Measurements from ENCODE around the gene ZG16. TPM values are rescaled to one million over a fixed set of nuclear protein-coding genes. Genes with fewer than 3 reads are reported as not detected.

ZG16 gene
- polyA plus RNA-seq, 1 donor from 2014 or later, result not detected

DNA sequence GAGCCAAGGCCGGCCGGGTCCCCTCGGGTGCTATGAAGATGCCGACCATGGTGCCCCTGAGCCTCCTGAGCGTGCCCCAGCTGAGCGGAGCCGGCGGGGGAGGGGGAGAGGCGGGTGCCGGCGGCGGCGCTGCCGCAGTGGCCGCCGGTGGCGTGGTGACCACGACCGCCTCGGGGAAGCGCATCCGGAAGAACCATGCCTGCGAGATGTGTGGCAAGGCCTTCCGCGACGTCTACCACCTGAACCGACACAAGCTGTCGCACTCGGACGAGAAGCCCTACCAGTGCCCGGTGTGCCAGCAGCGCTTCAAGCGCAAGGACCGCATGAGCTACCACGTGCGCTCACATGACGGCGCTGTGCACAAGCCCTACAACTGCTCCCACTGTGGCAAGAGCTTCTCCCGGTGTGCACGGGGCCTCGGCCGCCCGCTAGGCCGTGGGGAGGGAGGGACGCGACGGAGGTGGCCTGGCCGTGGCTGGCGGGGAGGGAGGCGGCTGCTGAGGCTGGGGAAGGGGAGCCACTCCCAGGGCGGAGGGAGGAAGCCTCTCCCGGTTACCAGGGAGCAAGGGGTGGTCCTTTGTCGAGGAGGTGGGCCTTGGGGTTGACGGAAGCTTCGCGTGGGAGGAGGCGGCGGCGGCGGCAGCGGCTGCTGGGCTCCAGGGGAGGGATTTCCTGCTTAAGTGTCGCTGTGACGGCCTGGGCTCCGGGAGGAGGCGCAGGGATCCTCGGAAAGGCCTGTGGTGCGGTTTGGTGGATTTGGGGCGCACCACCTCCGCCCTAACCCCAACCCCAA is 29.6 kb downstream of the ZG16 start:
- peak; percentile 70 for TF ChIP-seq TAF1 (IDR thresholded peaks at IDR 0.05; ENCODE audit: low read depth)
- peak; percentile 95 for TF ChIP-seq MXI1 (conservative IDR thresholded peaks at IDR 0.05; ENCODE audit: poor library complexity, severe bottlenecking)
- TF ChIP-seq RAD21 (conservative IDR thresholded peaks at IDR 0.05), result peak; percentile 71
- TF ChIP-seq, protein P1, sequence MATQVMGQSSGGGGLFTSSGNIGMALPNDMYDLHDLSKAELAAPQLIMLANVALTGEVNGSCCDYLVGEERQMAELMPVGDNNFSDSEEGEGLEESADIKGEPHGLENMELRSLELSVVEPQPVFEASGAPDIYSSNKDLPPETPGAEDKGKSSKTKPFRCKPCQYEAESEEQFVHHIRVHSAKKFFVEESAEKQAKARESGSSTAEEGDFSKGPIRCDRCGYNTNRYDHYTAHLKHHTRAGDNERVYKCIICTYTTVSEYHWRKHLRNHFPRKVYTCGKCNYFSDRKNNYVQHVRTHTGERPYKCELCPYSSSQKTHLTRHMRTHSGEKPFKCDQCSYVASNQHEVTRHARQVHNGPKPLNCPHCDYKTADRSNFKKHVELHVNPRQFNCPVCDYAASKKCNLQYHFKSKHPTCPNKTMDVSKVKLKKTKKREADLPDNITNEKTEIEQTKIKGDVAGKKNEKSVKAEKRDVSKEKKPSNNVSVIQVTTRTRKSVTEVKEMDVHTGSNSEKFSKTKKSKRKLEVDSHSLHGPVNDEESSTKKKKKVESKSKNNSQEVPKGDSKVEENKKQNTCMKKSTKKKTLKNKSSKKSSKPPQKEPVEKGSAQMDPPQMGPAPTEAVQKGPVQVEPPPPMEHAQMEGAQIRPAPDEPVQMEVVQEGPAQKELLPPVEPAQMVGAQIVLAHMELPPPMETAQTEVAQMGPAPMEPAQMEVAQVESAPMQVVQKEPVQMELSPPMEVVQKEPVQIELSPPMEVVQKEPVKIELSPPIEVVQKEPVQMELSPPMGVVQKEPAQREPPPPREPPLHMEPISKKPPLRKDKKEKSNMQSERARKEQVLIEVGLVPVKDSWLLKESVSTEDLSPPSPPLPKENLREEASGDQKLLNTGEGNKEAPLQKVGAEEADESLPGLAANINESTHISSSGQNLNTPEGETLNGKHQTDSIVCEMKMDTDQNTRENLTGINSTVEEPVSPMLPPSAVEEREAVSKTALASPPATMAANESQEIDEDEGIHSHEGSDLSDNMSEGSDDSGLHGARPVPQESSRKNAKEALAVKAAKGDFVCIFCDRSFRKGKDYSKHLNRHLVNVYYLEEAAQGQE (IDR thresholded peaks at IDR 0.05; ENCODE audit: borderline replicate concordance), result peak; percentile 55
- TF ChIP-seq POLR2AphosphoS5 (IDR thresholded peaks at IDR 0.05), result peak; percentile 58
- TF ChIP-seq, protein P2, sequence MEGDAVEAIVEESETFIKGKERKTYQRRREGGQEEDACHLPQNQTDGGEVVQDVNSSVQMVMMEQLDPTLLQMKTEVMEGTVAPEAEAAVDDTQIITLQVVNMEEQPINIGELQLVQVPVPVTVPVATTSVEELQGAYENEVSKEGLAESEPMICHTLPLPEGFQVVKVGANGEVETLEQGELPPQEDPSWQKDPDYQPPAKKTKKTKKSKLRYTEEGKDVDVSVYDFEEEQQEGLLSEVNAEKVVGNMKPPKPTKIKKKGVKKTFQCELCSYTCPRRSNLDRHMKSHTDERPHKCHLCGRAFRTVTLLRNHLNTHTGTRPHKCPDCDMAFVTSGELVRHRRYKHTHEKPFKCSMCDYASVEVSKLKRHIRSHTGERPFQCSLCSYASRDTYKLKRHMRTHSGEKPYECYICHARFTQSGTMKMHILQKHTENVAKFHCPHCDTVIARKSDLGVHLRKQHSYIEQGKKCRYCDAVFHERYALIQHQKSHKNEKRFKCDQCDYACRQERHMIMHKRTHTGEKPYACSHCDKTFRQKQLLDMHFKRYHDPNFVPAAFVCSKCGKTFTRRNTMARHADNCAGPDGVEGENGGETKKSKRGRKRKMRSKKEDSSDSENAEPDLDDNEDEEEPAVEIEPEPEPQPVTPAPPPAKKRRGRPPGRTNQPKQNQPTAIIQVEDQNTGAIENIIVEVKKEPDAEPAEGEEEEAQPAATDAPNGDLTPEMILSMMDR (IDR thresholded peaks at IDR 0.05; ENCODE audit: poor library complexity, severe bottlenecking), result peak; percentile 78
- TF ChIP-seq EP300 (conservative IDR thresholded peaks at IDR 0.05; ENCODE audit: poor library complexity, severe bottlenecking), result no peak
- peak; percentile 73 for TF ChIP-seq SMC3 (conservative IDR thresholded peaks at IDR 0.05; ENCODE audit: poor library complexity)
- no peak for TF ChIP-seq EZH2 (IDR thresholded peaks at IDR 0.05; ENCODE audit: borderline replicate concordance, insufficient read depth, low read length, poor library complexity, severe bottlenecking)
- Histone ChIP-seq H3K9ac (ENCODE audit: low read length) (peak overlapping the region; percentile 99), H3K4me3 (ENCODE audit: low read length) (peak overlapping the region; percentile 100), H3F3A (ENCODE audit: insufficient read depth, low read length, poor library complexity, severe bottlenecking) (peaks cover 7% of the 10 kb centered on the region), H3K9me3 (ENCODE audit: low read length) (no peaks in the 10 kb centered on the region), H3K36me3 (ENCODE audit: insufficient read depth, low read length) (no peaks in the 10 kb centered on the region), H4K20me1 (ENCODE audit: insufficient read depth) (peaks cover 3% of the 10 kb centered on the region), H2AFZ (ENCODE audit: low read depth, low read length) (no peak overlapping the region), H3K9me2 (ENCODE audit: insufficient read depth, low read length) (no peaks in the 10 kb centered on the region), H3K27ac (ENCODE audit: low read length) (peak overlapping the region; percentile 88), H3K4me2 (ENCODE audit: low read length) (peak overlapping the region; percentile 69), H3K79me2 (replicated peaks; ENCODE audit: insufficient read depth, low read length) (peaks cover 25% of the 10 kb centered on the region), H3K27me3 (ENCODE audit: insufficient read depth, low read depth, low read length) (no peaks in the 10 kb centered on the region)

DNA sequence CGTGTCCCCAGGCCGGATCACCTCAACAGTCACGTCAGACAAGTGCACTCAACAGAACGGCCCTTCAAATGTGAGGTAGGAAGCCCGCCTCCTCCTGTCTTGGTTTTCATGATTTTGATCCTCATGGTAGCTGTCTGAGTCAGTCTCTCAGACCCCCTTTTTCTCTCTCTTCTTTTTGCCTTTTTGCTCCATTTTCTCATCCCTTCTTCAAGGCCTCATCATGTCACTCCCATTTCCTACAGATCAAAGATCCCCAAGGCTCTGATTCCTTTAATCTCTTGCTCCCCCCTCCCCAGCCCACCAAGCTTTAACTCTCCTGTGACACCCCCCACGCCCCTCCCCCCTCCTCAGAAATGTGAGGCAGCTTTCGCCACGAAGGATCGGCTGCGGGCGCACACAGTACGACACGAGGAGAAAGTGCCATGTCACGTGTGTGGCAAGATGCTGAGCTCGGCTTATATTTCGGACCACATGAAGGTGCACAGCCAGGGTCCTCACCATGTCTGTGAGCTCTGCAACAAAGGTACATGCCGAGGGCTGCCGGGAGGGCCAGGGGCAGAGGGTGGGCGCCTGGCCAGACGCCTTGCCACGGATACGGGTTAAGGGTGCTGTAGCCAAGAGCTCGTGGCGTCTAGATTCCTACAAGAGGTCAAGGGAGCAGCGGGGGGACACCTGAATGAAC is 30.3 kb downstream of the ZG16 start:
- peak overlapping the region; percentile 88 for H3K27ac ChIP-seq (ENCODE audit: low read length)
- H3K4me2 ChIP-seq (ENCODE audit: low read length), result peak overlapping the region; percentile 69
- H2AFZ ChIP-seq (ENCODE audit: low read depth, low read length), result no peak overlapping the region
- H3K79me2 ChIP-seq (replicated peaks; ENCODE audit: insufficient read depth, low read length), result peaks cover 33% of the 10 kb centered on the region
- peaks cover 3% of the 10 kb centered on the region for H4K20me1 ChIP-seq (ENCODE audit: insufficient read depth)
- no peaks in the 10 kb centered on the region for H3K36me3 ChIP-seq (ENCODE audit: insufficient read depth, low read length)
- TF ChIP-seq TAF1 (IDR thresholded peaks at IDR 0.05; ENCODE audit: low read depth) (no peak), EP300 (conservative IDR thresholded peaks at IDR 0.05; ENCODE audit: poor library complexity, severe bottlenecking) (no peak), POLR2AphosphoS5 (IDR thresholded peaks at IDR 0.05) (no peak), MXI1 (conservative IDR thresholded peaks at IDR 0.05; ENCODE audit: poor library complexity, severe bottlenecking) (no peak), EZH2 (IDR thresholded peaks at IDR 0.05; ENCODE audit: borderline replicate concordance, insufficient read depth, low read length, poor library complexity, severe bottlenecking) (no peak), SMC3 (conservative IDR thresholded peaks at IDR 0.05; ENCODE audit: poor library complexity) (no peak), RAD21 (conservative IDR thresholded peaks at IDR 0.05) (no peak)
- TF ChIP-seq, protein P2 (IDR thresholded peaks at IDR 0.05; ENCODE audit: poor library complexity, severe bottlenecking), result no peak
- TF ChIP-seq, protein P1 (IDR thresholded peaks at IDR 0.05; ENCODE audit: borderline replicate concordance), result no peak
- peak overlapping the region; percentile 99 for H3K9ac ChIP-seq (ENCODE audit: low read length)
- H3K9me3 ChIP-seq (ENCODE audit: low read length), result no peaks in the 10 kb centered on the region
- H3K4me3 ChIP-seq (ENCODE audit: low read length), result peak overlapping the region; percentile 100
- peaks cover 7% of the 10 kb centered on the region for H3F3A ChIP-seq (ENCODE audit: insufficient read depth, low read length, poor library complexity, severe bottlenecking)
- H3K27me3 ChIP-seq (ENCODE audit: insufficient read depth, low read depth, low read length), result no peaks in the 10 kb centered on the region
- no peaks in the 10 kb centered on the region for H3K9me2 ChIP-seq (ENCODE audit: insufficient read depth, low read length)
